CD1c-positive myeloid dendritic cell (primary cell): Measurements from ENCODE around the gene MEIS2.

Experiments
- DNase-seq: peaks from one replicate; pipeline ENCODE4 v3.0.0-alpha.2; 2016; ENCODE audit errors: extremely low spot score

The MEIS2 gene

DNA sequence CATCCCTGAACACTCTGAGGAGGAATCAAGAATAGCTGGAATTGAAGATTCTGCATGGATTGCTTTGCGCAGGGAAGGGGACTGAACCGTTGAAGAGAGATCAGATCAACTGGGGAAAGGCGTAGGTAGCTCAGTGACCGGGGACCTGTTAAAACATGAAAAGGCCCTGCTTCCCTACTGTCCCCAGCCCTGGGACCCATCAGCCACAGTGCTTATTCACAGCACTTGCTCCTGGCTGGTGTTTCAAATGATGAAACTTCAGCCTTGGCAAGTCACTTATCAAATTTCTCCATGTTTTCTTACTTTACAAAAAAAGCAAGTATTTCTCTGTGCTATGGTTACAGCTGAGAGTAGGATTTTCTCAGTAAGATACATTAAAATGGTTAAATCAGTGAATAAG, 199.3 kb downstream of the MEIS2 start:
- no peak for DNase-seq

DNA sequence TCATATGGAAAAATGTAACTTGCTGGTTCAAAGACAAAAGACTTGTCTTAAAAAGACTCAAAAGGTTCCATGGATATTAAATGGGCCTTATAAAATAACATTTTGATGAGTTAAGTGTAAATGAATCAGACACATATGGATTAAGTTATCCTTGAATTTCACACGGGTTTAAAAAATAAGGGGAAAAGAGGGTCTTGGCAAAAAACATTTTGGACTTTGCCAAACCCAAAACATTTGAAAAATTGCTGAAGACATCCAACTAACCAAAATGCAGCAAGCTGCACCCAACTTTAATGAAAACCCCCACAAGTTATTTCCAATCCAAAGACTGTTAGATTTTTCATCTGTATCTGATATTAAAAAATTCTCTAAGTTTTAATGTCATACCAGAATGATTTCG, 200.7 kb downstream of the MEIS2 start:
- DNase-seq: no peak

DNA sequence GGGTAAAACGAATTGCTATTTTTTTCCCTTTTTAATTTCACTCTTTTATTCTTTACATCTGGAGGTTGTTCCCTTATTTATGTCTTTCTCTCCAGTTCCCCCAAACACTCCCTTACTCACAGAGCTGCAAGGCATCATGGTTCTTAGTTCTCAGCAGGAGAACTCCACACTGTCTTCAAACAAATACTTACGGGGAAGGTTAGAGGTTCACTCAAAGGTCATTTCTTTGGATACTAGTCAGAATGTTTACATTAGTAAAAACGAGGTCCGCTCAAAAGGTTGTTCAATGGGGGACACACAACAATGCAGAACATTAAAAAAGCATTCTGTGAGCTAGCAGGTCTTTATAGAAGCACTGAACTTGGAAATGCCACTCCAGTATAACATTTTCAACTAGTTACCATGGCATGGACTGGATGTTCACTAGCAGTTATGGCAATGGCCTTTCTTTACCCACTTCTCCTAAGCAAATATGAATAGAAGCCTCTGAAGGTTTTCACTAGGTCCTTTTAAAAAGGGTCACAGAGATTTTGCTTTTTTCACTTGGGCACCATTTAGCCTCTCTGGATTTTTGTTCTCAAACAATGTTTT, 201.7 kb downstream of the MEIS2 start:
- no peak for DNase-seq

DNA sequence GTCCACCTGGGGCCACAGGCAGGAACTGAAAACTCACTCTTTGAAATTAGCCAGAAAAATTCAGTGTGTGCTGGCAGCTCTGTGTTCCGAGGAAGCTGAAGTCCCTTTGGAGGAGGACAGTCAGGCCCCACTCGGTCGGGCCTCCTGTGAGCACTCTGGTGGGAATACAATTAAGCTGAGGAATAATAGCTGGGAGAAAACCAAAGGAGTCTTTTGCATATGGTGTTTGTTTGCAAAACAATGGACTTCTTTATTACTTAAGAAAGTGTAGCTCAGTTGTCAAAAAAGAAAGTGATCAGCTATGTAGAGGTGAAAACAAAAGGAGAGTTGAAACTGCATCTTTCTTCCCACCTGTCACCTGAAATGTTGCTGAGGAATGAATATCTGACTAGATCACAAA, 202.5 kb downstream of the MEIS2 start:
- no peak for DNase-seq

DNA sequence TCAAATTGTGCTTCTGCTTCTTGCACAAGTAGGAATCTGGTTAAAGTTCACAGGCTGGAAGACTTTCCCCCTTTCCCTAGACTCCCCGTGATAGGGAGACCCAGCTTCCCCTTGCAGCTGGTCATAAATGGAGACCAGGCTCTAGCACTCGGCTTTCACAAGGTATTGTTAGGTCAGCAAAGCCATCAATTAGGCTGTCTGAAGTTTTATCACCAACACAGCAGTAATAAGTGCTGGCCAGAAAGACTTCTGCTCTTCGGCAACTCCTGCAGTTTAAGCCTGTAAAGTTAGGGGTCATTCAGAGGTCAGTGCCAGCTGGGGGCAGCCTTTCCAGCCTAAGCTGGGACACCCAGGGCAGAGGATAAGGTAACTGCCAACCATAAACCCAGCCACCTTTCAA, 203.4 kb downstream of the MEIS2 start:
- no peak for DNase-seq

DNA sequence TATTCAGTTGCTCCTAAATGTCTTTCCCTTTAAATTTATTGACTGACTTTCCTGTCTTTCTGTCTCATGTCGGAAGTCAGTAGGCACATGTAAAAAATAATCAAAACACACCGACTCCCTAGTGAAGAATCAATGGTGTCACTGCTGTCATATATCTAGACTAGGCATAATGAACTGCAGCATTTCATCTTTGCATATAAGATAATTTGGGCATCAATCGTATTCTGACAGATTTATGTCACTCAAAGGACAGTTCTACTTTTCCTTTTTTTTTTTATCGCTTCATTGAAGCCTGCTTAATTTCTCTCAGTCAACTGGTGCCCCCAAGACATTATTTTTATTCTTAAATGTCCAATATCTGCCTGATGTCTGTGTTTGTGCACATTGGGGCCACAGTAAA, 206.3 kb downstream of the MEIS2 start:
- DNase-seq: no peak

DNA sequence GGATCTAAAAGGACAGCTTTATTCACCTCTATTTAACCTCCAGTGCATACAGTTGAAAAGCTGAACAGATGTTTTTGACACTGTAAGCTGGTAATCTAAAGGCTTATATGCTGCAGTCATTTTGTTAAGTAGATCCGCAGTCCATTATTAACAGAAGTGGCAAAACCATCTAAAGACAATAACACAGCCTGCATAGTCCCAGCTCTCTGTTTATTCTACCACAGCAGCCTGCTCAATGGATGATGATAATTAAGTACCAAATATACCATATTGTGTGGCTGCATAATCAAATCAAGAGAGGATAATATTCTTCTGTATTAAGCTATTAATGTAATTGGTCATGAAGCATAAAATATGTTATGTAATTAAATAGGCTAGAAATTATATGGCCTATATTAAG, 207.1 kb downstream of the MEIS2 start:
- DNase-seq: no peak

DNA sequence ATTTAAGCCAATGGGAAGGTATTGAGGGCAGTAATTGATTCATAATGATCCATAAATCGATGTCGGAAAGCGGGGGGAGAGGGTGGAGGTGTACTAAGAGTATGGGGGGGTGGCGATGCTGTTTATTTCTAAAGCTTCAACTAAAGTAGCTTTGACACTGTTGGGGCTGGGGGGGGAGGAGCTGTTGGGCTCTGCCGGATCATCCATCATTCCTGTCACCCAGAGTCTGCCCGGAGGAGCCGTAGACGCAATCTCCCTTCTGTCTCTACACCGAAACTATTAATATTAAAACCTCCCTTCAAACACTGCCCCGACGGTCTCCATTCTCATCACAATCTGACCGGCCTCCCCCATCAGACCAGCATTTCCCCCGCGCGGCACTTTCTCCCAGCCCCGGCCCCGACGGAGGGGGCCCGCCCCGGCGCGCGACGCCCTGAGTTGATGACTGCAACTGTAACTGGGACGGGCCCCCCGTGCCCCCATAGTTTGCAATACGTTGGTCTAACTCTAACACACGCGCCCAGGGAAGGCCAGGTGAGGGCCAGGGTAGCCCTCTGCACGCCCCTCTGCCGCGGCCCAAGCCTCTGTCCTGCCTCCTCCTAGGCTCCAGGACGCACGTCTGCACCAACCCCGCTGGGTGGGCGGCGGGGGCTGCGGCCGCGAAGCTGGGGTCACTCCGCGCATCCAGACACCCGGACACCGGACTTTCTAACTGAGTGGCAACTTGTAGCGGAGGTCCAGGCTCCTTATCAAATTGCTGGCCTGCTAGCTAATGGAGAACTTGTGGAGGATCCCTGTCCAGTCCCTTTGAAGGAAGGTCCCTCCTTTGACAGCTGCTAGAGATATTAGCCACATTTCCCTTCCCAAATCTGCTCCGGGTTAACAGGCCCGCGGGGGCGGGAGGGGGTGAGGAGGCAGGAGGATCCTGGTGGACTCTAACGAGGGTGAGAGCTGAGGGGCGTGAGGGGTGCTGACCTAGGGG, 212.0 kb downstream of the MEIS2 start:
- no peak for DNase-seq

DNA sequence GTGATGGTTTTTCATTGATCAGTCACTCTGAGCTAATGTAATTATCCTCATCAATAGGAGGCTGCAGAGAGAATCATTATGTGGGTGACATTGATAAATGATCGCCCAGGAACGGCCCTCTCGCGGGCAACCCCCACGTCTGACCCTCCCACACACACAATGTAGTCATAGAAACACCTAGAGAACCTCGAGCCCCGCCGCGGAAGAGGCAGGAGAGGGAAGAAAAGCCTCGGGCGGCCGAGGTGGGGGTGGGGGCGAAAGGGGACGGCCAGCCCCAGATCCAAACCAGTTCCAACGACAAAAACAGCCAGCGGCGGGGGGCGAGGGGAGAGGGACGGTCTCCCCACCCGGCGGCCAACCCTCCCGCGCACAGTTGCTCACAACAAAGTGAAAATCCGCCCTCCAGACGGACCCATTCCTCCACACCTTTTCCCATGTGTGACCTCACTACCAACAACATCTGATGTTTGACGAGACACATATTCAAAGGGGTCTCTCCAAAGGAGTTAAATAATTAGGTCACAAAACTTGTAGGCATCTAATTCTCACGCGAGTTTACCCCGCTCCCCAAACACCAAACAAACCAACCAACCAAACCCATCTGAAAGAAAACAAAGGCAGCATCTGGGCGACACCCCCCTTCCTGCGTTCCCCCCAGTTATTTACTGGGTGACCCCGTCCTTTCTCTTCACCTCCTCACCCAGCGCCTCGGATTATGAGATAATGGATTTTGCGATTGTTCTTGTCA, 213.0 kb downstream of the MEIS2 start:
- no peak for DNase-seq

DNA sequence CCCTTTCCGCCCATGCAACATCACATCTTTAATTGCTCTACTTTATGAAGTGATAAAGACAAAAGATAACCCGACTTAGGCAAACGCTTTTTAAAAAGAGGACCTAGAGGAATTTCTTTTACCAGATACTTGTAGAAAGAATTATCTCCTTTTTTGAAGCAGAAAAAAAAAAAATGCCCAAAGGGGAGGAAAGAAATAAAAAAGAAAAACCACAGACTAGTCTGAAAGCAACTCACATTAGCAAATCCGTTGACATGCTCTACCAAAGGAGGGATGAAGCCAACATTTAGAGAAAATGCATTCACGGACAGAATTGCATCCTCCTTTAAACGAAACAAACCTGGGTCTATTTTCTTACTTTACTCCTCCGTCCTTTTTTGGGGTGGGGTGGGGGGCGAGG, 213.6 kb downstream of the MEIS2 start:
- no peak for DNase-seq

DNA sequence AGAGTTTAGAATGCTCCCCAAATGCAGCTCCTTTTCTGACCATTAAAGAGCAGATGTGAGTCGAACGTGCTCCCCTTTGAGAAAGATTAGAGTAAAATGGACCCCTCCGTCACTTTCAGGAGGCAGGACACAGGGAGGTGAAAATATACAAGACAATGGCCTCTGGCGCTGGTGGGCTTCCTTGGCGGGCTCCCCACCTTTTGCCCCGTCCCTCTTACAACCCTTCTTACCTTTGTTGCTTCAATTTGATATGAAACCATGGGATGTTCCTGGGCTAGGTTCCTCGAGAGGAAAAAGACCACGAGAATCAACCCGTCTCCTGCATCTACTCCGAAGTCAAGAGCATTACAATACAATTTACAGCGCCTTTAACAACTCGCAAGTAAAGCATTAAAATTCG, 214.2 kb downstream of the MEIS2 start:
- DNase-seq: no peak

DNA sequence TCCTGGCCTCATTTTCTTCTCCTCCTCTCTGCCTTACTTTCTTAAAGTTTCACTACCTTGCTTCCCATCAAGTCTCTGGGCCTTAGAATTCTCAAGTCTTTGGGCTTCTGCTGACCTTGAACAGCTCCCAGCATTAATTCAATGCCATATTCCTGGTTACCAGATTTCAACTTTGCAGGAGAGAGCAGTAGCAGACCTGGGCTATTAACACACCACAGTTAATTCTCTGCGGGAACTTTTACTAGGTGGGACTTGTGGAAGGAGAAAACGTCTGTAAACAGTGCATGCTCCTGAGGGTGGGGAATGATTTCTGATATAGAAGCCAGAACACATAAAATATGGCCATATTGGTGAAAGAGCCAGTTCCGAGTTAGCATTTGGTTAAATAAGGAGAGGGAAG, 214.6 kb downstream of the MEIS2 start:
- no peak for DNase-seq

DNA sequence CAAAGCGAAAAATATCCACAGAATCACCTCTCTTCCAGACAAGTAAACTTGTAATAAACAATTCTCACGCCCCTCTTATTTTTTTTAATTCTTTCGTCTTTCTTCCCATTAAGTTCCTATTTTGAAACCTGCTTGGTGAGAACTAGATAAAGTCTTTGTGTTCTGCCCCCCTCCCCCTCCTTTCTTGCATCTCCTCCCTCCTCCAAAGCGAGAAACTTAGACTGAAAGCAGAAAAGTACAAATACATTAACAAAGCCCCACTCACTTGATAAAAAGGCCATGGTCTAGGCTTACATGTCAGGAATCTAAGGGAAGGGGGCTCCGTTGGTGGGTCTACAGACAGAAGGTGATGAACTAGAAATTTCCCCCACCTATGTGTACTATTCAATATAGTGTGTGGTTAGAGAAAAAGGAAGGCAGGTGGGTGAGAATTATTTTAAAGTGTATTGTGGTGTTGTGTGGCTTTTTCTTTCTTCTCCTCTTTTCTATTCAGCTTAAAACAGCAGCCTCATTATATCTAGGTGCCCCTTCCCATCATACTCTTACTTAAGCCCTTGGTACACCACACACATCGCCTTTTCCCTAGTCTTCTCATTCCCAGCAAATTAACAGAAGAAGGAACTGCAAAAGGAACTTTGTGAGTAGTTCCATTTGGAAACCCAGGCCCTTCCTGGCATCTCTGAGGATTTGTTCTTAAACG, 215.3 kb downstream of the MEIS2 start:
- DNase-seq: no peak

DNA sequence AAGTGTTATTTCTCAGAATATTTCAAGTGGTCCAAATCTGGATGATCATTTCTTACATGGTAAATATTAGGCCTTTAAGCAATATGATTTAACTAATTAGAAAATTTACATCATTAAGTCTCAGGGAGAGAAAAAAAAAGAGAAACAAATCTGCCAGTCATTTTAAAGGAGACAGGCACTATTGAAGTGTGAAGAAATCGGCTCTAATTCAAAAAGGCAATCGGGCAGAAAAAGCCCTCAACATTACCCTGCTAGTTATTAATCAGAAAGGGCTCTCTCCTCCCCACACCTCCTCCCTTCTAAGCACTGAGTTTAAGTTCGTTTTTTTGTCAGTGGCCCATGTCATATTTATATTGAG, 215.9 kb downstream of the MEIS2 start:
- no peak for DNase-seq

DNA sequence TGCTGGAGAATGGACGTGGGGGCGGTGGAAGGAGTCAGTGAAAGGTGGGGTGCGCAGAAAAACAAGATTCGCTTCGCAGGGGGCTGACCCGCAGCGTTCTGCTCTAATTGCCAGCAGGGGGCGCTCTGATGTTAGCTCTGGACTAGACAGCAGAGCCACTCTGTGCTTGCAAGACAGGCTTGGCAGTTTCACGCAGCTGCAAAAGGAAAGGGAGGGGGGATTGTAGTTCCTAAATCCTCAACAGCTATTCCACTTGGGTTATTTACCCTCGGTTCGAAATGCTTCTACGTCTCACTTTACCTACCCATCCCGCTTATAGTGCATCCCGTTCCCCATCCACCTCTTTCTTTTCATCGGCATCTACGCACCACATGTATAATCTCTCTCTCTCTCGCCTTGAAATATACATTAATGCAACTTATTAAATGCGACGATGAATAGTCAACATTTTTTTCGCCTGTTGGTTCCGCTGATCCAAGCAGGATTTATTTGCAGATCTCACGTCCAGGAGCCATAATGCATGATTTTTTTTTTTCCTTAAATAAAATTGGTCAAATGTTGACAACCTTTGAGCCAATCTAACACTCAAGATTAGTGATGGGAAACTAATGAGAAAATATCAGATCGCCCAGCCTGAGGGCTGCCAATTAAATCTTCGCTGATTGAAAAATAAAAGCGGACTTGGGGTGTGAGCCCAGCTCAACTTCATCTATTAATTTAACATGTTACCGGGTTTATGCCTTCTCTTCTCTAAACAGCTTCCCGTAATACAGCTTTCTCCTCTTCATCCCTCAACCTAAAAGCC, 216.4 kb downstream of the MEIS2 start:
- DNase-seq: peak; percentile 72

DNA sequence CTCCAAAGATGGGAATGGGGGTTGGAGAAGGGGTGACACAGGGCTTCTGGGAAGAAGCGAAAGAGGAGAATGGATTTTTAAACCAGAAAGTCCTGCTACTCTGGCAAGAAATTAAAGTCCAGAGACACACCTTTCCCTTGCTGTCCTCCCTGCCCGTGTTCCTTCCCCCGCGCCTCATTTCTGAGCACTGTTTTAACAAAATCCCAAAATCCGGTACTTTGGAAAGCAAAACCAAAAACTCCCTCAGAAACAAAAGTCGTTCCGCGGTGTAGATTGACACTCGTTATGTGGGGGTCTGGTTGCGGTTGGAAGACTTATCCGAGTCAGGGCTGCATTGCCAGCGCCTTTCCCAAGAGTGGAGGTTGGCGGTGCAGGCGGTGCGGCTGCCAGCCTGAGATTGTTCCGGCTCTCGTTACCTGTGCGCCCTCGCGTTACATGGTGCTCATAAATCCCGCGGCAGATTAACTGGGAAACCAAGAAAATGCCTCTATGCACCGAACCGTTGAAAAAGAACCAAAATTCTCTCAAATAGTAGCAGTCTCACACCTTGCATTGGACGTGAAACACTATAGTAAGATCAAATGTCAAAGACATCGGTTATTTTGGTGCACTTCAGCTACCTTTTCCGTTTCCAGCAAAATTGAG, 217.7 kb downstream of the MEIS2 start:
- DNase-seq: no peak

DNA sequence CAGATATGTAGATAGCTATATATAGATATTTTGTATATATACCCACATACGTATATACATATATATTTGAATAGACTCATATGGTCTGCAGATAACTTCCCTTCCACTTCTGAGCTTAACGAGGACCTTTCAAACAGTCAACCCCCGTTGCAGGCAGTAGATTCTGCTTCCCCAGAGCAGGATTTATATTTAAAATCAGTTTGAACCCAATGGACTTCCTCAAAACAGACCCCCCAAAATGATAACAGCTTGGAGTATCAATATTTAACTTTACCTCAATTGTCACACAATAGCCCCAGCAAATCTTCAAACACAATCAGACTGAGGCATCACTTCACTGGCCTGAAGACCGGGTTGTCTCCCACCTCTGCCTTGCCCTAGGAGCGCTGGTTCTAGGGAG, 218.3 kb downstream of the MEIS2 start:
- no peak for DNase-seq

DNA sequence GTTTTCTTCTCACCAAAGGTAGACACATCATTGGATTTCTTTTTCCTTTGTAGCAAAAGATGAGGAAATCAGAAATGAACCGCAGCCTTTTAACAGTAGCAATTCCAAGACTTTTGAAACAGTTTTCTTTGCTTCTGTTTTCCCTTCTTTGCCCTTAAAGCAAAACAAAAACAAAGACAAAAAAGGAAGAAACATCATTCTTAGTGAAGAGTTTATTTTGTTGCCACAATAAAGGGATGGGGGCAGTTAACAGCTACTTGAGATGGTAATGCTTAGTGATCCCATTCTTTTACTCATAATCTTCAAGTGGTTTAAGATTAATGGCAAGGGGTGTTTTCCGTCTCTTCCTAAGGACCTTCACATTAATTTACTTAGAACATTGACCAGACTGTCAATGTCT, 218.8 kb downstream of the MEIS2 start:
- DNase-seq: no peak

DNA sequence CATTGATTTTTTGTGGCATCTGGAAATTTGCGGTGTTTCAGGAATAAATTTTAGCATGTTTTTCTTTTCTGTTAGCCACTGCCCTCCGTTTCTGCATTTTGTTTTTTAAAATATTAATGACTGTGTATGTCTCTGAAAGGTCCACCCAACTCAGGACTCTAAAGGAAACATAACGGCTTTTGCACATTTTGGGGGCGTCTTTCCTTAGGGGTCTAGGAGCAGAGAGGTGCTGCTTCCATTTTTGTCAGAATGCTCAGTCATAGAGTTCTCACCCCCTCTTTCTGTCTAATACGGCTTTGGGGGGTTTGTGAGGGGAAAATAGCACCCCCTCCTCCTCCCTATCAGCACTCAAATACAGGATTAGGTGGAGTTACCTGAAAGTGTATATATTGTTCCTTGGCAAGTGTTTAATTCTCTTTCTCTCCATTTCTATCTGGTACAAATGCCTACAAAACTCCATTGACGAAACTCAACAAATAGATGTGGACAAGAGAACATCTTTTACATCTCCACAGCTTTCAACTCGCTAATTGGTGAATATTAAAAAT, 219.4 kb downstream of the MEIS2 start:
- DNase-seq: no peak

DNA sequence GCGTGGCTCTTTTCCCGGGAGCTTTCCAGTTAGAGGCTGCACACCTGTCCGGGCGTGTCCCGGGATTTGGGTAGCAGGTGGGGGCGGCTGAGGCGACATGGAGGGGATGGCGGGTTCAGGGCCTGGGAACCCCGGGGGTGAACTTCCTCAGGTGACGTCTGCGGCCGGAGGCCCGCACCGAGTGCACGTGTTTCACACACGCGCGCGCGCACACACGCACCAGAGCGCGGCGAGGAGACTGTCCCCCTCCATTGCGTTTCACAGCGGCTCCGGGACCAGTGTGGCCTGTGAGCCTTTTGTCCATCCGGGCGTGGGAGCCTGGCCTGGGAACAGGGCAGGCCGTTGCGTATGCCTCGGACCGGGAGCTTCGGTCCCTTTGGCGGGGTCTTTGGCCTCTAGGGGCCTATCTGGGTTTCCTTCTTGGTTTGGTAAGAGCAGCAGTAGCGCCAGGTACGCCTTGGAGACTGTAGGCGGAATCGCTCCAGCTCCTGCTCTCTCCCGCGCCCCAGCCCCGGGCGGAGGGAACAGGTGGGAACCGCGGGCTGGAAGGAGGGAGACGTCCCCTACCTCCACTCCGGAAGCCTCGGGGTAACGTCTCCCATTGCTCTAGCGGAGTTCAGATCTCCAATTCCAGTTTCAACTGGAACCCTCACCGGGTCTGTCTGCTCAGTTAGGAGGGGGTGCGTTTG, 220.0 kb downstream of the MEIS2 start:
- DNase-seq: no peak
